ENCODE measurements around the gene CYP2B6. TPM values are rescaled to one million over a fixed set of nuclear protein-coding genes. Genes with fewer than 3 reads are reported as not detected.
"Not testable (repeated sequence)": the region's sequence is repeated elsewhere in the genome, so short reads cannot be mapped to it uniquely, and the experiment has no call there.

The CYP2B6 gene
- total RNA-seq (2014; rRNA removed; shearing (Covaris generic)) = not detected in 2 replicates

DNA sequence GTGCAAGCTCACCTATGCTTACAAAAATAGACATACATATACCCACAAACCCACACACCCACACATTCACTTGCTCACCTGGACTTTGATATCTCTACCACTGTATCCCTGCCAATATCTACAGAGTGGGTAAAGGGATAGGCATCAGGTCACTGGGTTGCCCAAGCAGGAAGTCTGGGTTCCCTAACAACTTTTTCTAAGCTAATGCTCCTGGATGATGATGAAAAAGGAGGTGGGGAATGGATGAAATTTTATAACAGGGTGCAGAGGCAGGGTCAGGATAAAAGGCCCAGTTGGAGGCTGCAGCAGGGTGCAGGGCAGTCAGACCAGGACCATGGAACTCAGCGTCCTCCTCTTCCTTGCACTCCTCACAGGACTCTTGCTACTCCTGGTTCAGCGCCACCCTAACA, at the start of gene CYP2B6:
Gene CYP2B6 (plus strand): TSS at position 311 of the 410 bp plus-strand sequence. CDS start 24 bp downstream, at position 335.
- Histone ChIP-seq H3K4me1 (replicated peaks) (no peaks in the 10 kb centered on the region), H3K36me3 (no peaks in the 10 kb centered on the region), H3K27ac (no peak within 1 kb of the TSS), H3K9me3 (replicated peaks) (no peaks in the 10 kb centered on the region), H3K27me3 (replicated peaks) (peaks cover 24% of the 10 kb centered on the region; the same call in 1 of the 2 replicates), H3K4me3 (no peak within 1 kb of the TSS)
- no peak for DNase-seq (ENCODE audit: low read depth in 1 of 2, low spot score in 2 of 2)

DNA sequence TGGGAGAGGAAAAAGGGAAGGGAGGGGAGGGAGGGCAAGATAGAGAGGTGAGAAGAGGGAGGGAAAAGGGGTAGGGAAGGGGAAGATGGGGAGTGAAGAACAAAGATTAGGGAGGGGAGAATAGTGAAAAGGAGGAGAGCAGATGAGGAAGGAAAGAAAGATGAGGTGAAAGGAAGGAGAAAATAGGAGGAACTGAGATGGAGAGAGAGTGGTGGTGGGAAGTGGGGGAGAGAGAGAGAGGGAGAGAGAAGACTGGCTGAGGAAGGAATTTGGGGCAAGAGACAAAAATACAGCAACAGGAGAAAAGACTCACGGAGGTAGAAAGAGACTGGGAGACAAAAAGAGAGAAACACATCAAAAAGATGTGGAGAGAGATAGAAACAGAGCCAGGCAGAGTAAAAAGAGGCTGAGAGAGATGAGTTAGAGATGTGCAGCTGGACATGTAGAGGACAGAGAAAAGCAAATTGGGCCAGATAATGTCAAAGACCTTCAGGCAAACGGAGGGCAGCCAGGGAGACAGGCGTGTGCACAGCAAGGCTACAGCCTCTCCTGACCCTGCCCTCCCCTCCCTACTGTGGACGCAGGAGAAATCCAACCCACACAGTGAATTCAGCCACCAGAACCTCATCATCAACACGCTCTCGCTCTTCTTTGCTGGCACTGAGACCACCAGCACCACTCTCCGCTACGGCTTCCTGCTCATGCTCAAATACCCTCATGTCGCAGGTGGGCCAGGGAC, 49.4 kb upstream of the CYP2B6 start:
- no peaks in the 10 kb centered on the region for H3K27me3 ChIP-seq (replicated peaks)
- no peaks in the 10 kb centered on the region for H3K9me3 ChIP-seq (replicated peaks)
- H3K27ac ChIP-seq = no peak overlapping the region
- peaks cover 10% of the 10 kb centered on the region; the same call in 1 of the 2 replicates for H3K4me1 ChIP-seq (replicated peaks)
- H3K36me3 ChIP-seq = no peaks in the 10 kb centered on the region
- no peak for DNase-seq (ENCODE audit: low read depth in 1 of 2, low spot score in 2 of 2)
- no peak overlapping the region for H3K4me3 ChIP-seq

GRCh38 chr19:40945645-40946044, 45.4 kb upstream of the CYP2B6 start:
- Histone ChIP-seq H3K27ac (no peak overlapping the region), H3K4me1 (replicated peaks) (peaks cover 5% of the 10 kb centered on the region; the same call in 1 of the 2 replicates), H3K4me3 (no peak overlapping the region), H3K9me3 (replicated peaks) (no peaks in the 10 kb centered on the region), H3K27me3 (replicated peaks) (no peaks in the 10 kb centered on the region), H3K36me3 (no peaks in the 10 kb centered on the region)
- DNase-seq (ENCODE audit: low read depth in 1 of 2, low spot score in 2 of 2) = no peak

DNA sequence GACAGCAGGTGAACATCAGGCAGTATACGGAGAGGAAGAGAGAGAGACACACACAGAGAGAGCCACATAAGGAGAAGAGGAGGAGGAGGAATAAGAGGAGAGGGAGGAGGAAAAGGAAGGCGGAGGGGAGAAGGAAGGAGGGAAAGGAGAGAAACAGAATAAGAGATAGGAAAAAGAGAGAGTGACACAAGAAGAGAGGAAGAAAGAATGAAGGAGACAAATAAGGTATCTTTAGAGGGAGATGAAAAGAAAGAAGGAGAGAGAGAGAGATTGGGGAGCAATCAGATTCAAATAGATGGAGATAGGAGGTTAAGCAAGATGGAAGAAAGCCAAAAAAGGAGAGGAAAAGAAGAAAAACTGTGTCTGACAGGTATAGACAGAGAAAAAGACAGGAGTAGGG, 44.0 kb upstream of the CYP2B6 start:
- H3K27ac ChIP-seq = no peak overlapping the region
- no peaks in the 10 kb centered on the region for H3K36me3 ChIP-seq
- H3K4me3 ChIP-seq = no peak overlapping the region
- no peaks in the 10 kb centered on the region for H3K4me1 ChIP-seq (replicated peaks)
- H3K9me3 ChIP-seq (replicated peaks) = no peaks in the 10 kb centered on the region
- H3K27me3 ChIP-seq (replicated peaks) = no peaks in the 10 kb centered on the region
- DNase-seq (ENCODE audit: low read depth in 1 of 2, low spot score in 2 of 2) = no peak

GRCh38 chr19:40947573-40947972, 43.5 kb upstream of the CYP2B6 start:
- no peak overlapping the region for H3K4me3 ChIP-seq
- H3K27ac ChIP-seq = no peak overlapping the region
- H3K27me3 ChIP-seq (replicated peaks) = no peaks in the 10 kb centered on the region
- H3K4me1 ChIP-seq (replicated peaks) = no peaks in the 10 kb centered on the region
- no peaks in the 10 kb centered on the region for H3K9me3 ChIP-seq (replicated peaks)
- no peak for DNase-seq (ENCODE audit: low read depth in 1 of 2, low spot score in 2 of 2)
- H3K36me3 ChIP-seq = no peaks in the 10 kb centered on the region

- Histone ChIP-seq H3K36me3 (no peaks in the 10 kb centered on the region), H3K4me3 (no peak overlapping the region), H3K9me3 (replicated peaks) (no peaks in the 10 kb centered on the region; the same call in 1 of the 2 replicates), H3K4me1 (replicated peaks) (no peaks in the 10 kb centered on the region), H3K27ac (no peak overlapping the region), H3K27me3 (replicated peaks) (no peaks in the 10 kb centered on the region)
- no peak for DNase-seq (ENCODE audit: low read depth in 1 of 2, low spot score in 2 of 2)
Observed at GRCh38 chr19:40948580-40949299, 42.3 kb upstream of the CYP2B6 start.

GRCh38 chr19:40954573-40954972, 36.5 kb upstream of the CYP2B6 start:
- H3K36me3 ChIP-seq = no peaks in the 10 kb centered on the region
- DNase-seq (ENCODE audit: low read depth in 1 of 2, low spot score in 2 of 2) = no peak
- H3K9me3 ChIP-seq (replicated peaks) = peaks cover 9% of the 10 kb centered on the region
- no peaks in the 10 kb centered on the region for H3K4me1 ChIP-seq (replicated peaks)
- H3K27me3 ChIP-seq (replicated peaks) = no peaks in the 10 kb centered on the region
- no peak overlapping the region for H3K4me3 ChIP-seq
- H3K27ac ChIP-seq = no peak overlapping the region

GRCh38 chr19:40959338-40959737, 31.7 kb upstream of the CYP2B6 start:
- no peak overlapping the region for H3K27ac ChIP-seq
- no peaks in the 10 kb centered on the region for H3K27me3 ChIP-seq (replicated peaks)
- no peak overlapping the region for H3K4me3 ChIP-seq
- H3K36me3 ChIP-seq = no peaks in the 10 kb centered on the region
- no peaks in the 10 kb centered on the region for H3K4me1 ChIP-seq (replicated peaks)
- no peak for DNase-seq (ENCODE audit: low read depth in 1 of 2, low spot score in 2 of 2)
- H3K9me3 ChIP-seq (replicated peaks) = peaks cover 9% of the 10 kb centered on the region

- Histone ChIP-seq H3K4me1 (replicated peaks) (no peaks in the 10 kb centered on the region), H3K36me3 (no peaks in the 10 kb centered on the region), H3K27me3 (replicated peaks) (no peaks in the 10 kb centered on the region), H3K4me3 (no peak overlapping the region), H3K27ac (no peak overlapping the region), H3K9me3 (replicated peaks) (peaks cover 2% of the 10 kb centered on the region; the same call in 1 of the 2 replicates)
- no peak for DNase-seq (ENCODE audit: low read depth in 1 of 2, low spot score in 2 of 2)
Observed at GRCh38 chr19:40960062-40960685, 30.9 kb upstream of the CYP2B6 start.

DNA sequence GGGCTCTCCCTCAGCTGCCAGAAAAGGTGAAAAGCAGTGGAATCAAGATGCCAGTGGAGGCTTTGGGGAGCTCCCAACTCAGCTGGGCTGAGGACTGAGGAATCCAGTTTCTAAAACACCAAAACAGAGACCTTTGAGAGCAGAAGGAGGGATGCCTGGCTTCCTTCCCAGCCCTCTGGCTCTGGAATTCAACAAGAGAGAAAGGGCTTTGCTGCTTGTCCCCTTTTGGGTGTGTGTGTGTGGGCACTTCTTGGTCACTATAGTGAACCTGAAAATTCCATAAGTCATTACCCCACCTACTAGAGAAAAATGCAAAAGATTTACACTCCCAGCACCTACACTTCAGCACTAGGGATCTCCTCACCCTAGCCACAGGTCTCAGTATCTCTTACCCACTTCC, 30.3 kb upstream of the CYP2B6 start:
- H3K4me3 ChIP-seq = no peak overlapping the region
- no peak for DNase-seq (ENCODE audit: low read depth in 1 of 2, low spot score in 2 of 2)
- no peaks in the 10 kb centered on the region for H3K4me1 ChIP-seq (replicated peaks)
- no peaks in the 10 kb centered on the region for H3K36me3 ChIP-seq
- no peaks in the 10 kb centered on the region for H3K27me3 ChIP-seq (replicated peaks)
- no peak overlapping the region for H3K27ac ChIP-seq
- H3K9me3 ChIP-seq (replicated peaks) = peaks cover 2% of the 10 kb centered on the region; the same call in 1 of the 2 replicates

- Histone ChIP-seq H3K4me3 (no peak overlapping the region), H3K9me3 (replicated peaks) (peaks cover 2% of the 10 kb centered on the region; the same call in 1 of the 2 replicates), H3K27me3 (replicated peaks) (no peaks in the 10 kb centered on the region), H3K27ac (no peak overlapping the region), H3K36me3 (no peaks in the 10 kb centered on the region), H3K4me1 (replicated peaks) (no peaks in the 10 kb centered on the region)
- DNase-seq (ENCODE audit: low read depth in 1 of 2, low spot score in 2 of 2) = peak in 1 of 2 experiments; percentile 15
Observed at GRCh38 chr19:40962460-40962961, 28.6 kb upstream of the CYP2B6 start.

GRCh38 chr19:40964361-40964760, 26.7 kb upstream of the CYP2B6 start:
- H3K27ac ChIP-seq; H3K9me3 ChIP-seq (replicated peaks); DNase-seq (ENCODE audit: low read depth in 1 of 2, low spot score in 2 of 2); H3K27me3 ChIP-seq (replicated peaks); H3K4me1 ChIP-seq (replicated peaks); H3K36me3 ChIP-seq; H3K4me3 ChIP-seq: not testable (repeated sequence)

DNA sequence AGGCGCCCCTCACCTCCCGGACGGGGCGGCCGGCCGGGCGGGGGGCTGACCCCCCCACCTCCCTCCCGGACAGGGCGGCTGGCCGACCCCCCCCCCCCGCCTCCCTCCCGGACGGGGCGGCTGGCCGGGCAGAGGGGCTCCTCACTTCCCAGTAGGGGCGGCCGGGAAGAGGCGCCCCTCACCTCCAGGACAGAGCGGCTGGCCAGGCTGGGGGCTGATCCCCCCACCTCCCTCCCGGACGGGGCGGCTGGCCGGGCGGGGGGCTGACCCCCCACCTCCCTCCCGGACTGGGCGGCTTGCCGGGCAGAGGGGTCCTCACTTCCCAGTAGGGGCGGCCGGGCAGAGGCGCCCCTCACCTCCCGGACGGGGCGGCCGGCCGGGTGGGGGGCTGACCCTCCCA, 25.7 kb upstream of the CYP2B6 start:
- H3K4me3 ChIP-seq; H3K9me3 ChIP-seq (replicated peaks); DNase-seq (ENCODE audit: low read depth in 1 of 2, low spot score in 2 of 2); H3K27me3 ChIP-seq (replicated peaks); H3K27ac ChIP-seq; H3K36me3 ChIP-seq; H3K4me1 ChIP-seq (replicated peaks): not testable (repeated sequence)

GRCh38 chr19:40966591-40966990, 24.5 kb upstream of the CYP2B6 start:
- not testable (repeated sequence) for H3K4me3 ChIP-seq; H3K36me3 ChIP-seq; H3K27ac ChIP-seq; H3K4me1 ChIP-seq (replicated peaks); H3K9me3 ChIP-seq (replicated peaks); H3K27me3 ChIP-seq (replicated peaks); DNase-seq (ENCODE audit: low read depth in 1 of 2, low spot score in 2 of 2)

Data from SJSA1 (cell line).